SK-N-SH (cell line): ENCODE results near the gene PCP4. TPM values are rescaled to one million over a fixed set of nuclear protein-coding genes. Genes with fewer than 3 reads are reported as not detected.

Source experiments
- CTCF ChIA-PET: fragments of 300-600, 350-600 bp; formaldehyde crosslinking; extraction: SDS; loops from one replicate; lab custom pipeline; 2021; lab: Yijun Ruan, JAX
- POLR2A ChIA-PET: fragments of 350-600 bp; sonication (Branson Sonifier 250); formaldehyde crosslinking; extraction: SDS; loops from one replicate; lab custom pipeline; 2020; ENCODE audit warnings: antibody characterized with exemption, inconsistent platforms; lab: Yijun Ruan, JAX
- DNase-seq: peaks from one replicate; pipeline ENCODE4 v3.0.0; 2012
- H2AFZ ChIP-seq: fragments of 200-600 bp; sonication (generic); 2 replicates; pipeline ENCODE4 v1.8.1; 2016; ENCODE audit warnings: antibody characterized with exemption, mild to moderate bottlenecking, low read depth
- H3F3A ChIP-seq: fragments of 200-600 bp; sonication (generic); replicated peaks from 2 replicates; pipeline ENCODE3; 2016; ENCODE audit warnings: antibody characterized with exemption, mild to moderate bottlenecking; ENCODE audit not compliant: insufficient read depth
- H3K27ac ChIP-seq, 2 experiments: fragments of 200-500 bp in 1 of 2; fragments of 200-600 bp in 1 of 2; sonication (Bioruptor generic) in 1 of 2; sonication (generic), shearing (Covaris generic) in 1 of 2; 2 replicates each; pipeline versions ENCODE4 v1.5.1 to v1.6.1; 2014 to 2016; ENCODE audit warnings: low read depth in 2 of 2, inconsistent platforms in 1 of 2, low read length in 1 of 2, mild to moderate bottlenecking in 1 of 2, mixed read lengths in 1 of 2
- H3K27me3 ChIP-seq: fragments of 200-600 bp; sonication (generic), shearing (Covaris generic); 2 replicates; pipeline ENCODE4 v1.6.1; 2016; ENCODE audit warnings: mixed run types; ENCODE audit not compliant: insufficient read depth
- H3K36me3 ChIP-seq, 2 experiments: fragments of 200-500 bp in 1 of 2; fragments of 200-600 bp in 1 of 2; sonication (Bioruptor generic) in 1 of 2; sonication (generic) in 1 of 2; replicated peaks in 1 of 2; 2 replicates each; pipeline versions ENCODE3 to v1.5.1; 2014 to 2016; ENCODE audit warnings: low read length in 1 of 2, mild to moderate bottlenecking in 1 of 2; ENCODE audit not compliant: insufficient read depth in 2 of 2, control insufficient read depth in 1 of 2
- H3K4me1 ChIP-seq, 2 experiments: fragments of 200-500 bp in 1 of 2; fragments of 200-600 bp in 1 of 2; sonication (Bioruptor generic) in 1 of 2; sonication (generic), shearing (Covaris generic) in 1 of 2; 2 replicates each; pipeline versions ENCODE4 v1.5.1 to v1.6.1; 2014 to 2016; ENCODE audit warnings: low read depth in 1 of 2, low read length in 1 of 2, mixed run types in 1 of 2; ENCODE audit not compliant: insufficient read depth in 2 of 2, control insufficient read depth in 1 of 2
- H3K4me2 ChIP-seq: fragments of 200-600 bp; sonication (generic), shearing (Covaris generic); 2 replicates; pipeline ENCODE4 v1.6.1; 2017; ENCODE audit warnings: mixed run types
- H3K4me3 ChIP-seq, 2 experiments: fragments of 200-500 bp in 1 of 2; fragments of 200-600 bp in 1 of 2; sonication (Bioruptor generic) in 1 of 2; sonication (generic), shearing (Covaris generic) in 1 of 2; 2 replicates each; pipeline versions ENCODE4 v1.5.1 to v1.8.1; 2014 to 2016; ENCODE audit warnings: low read depth in 2 of 2, inconsistent platforms in 1 of 2, low read length in 1 of 2, mild to moderate bottlenecking in 1 of 2, mixed read lengths in 1 of 2, moderate library complexity in 1 of 2
- H3K79me2 ChIP-seq: fragments of 200-600 bp; sonication (generic); 2 replicates; pipeline ENCODE4 v1.8.1; 2017; ENCODE audit warnings: mild to moderate bottlenecking; ENCODE audit not compliant: insufficient read depth
- H3K9ac ChIP-seq: fragments of 200-600 bp; sonication (generic); 2 replicates; pipeline ENCODE4 v1.6.1; 2017; ENCODE audit warnings: mixed run types
- H3K9me2 ChIP-seq: fragments of 200-600 bp; sonication (generic); 2 replicates; pipeline ENCODE4 v1.6.1; 2017; ENCODE audit warnings: mixed run types
- H3K9me3 ChIP-seq: fragments of 200-600 bp; sonication (generic); 2 replicates; pipeline ENCODE4 v1.6.1; 2017; ENCODE audit warnings: mixed run types, mild to moderate bottlenecking, moderate library complexity
- H4K20me1 ChIP-seq: fragments of 200-600 bp; sonication (generic); 2 replicates; pipeline ENCODE4 v1.6.1; 2017; ENCODE audit warnings: mild to moderate bottlenecking, mixed run types; ENCODE audit not compliant: insufficient read depth
- ELF1 ChIP-seq: IDR thresholded peaks from 2 replicates; pipeline ENCODE4 v1.4.0; 2012
- EZH2phosphoT487 ChIP-seq: fragments of 200-600 bp; sonication (generic); IDR thresholded peaks from 2 replicates; pipeline ENCODE4 v1.6.1; 2017; ENCODE audit warnings: low read depth, mixed run types, mild to moderate bottlenecking, antibody characterized with exemption, moderate library complexity, borderline replicate concordance
- FOSL2 ChIP-seq: IDR thresholded peaks from 2 replicates; pipeline ENCODE4 v1.4.0; 2012; ENCODE audit warnings: low read depth, mild to moderate bottlenecking, moderate library complexity, borderline replicate concordance
- GABPA ChIP-seq: IDR thresholded peaks from 2 replicates; pipeline ENCODE4 v1.4.0; 2012; ENCODE audit warnings: low read depth, mild to moderate bottlenecking
- JUND ChIP-seq: IDR thresholded peaks from 2 replicates; pipeline ENCODE4 v1.4.0; 2012
- MEF2A ChIP-seq: IDR thresholded peaks from 2 replicates; pipeline ENCODE4 v1.4.0; 2012; ENCODE audit warnings: low read depth, borderline replicate concordance
- MXI1 ChIP-seq: IDR thresholded peaks from 2 replicates; pipeline ENCODE4 v1.6.1; 2012; ENCODE audit warnings: mild to moderate bottlenecking, low read depth, low read length, improper control_type of control experiment
- POLR2AphosphoS5 ChIP-seq: IDR thresholded peaks from 2 replicates; pipeline ENCODE4 v1.6.1; 2012; ENCODE audit warnings: low read depth, low read length
- SMC3 ChIP-seq: IDR thresholded peaks from 2 replicates; pipeline ENCODE4 v1.6.1; 2012; ENCODE audit warnings: low read depth, low read length, improper control_type of control experiment
- TEAD4 ChIP-seq: IDR thresholded peaks from 2 replicates; pipeline ENCODE4 v1.4.0; 2012; ENCODE audit warnings: mild to moderate bottlenecking, borderline replicate concordance; ENCODE audit not compliant: insufficient read depth
- WGBS: methylation state at CpG from one replicate; pipeline ENCODE4 v1.1.6; 2017; ENCODE audit warnings: low lambda C conversion rate; 5-methylcytosine and 5-hydroxymethylcytosine counted together
- polyA plus RNA-seq, 3 experiments: library from polyadenylated mRNA; depleted of rRNA; stranded (reverse); fragments of >200 nt; gene quantifications; 2 replicates each; pipeline ENCODE4 v1.2.3, GENCODE V29; 2012
- TF ChIP-seq, protein P1 (sequence below): fragments of 200-600 bp; sonication (generic); IDR thresholded peaks from 2 replicates; pipeline ENCODE4 v1.6.1; 2017; ENCODE audit warnings: antibody characterized with exemption, mild to moderate bottlenecking, moderate library complexity
- TF ChIP-seq, protein P2 (sequence below): IDR thresholded peaks from 2 replicates; pipeline ENCODE4 v1.4.0; 2012; ENCODE audit warnings: low read depth, borderline replicate concordance
- TF ChIP-seq, protein P3 (sequence below): fragments of 150-350 bp; IDR thresholded peaks from 2 replicates; pipeline ENCODE4 v1.6.1; 2016; ENCODE audit warnings: mild to moderate bottlenecking, low read depth, low read length
- TF ChIP-seq, protein P4 (sequence below): IDR thresholded peaks from 2 replicates; pipeline ENCODE4; 2012
- TF ChIP-seq, protein P5 (sequence below): IDR thresholded peaks from 2 replicates; pipeline ENCODE4 v1.4.0; 2012; ENCODE audit warnings: low read depth

Gene PCP4
- polyA plus RNA-seq, 1 of the 3 experiments (the other 2 are of a cell fraction): not detected

DNA sequence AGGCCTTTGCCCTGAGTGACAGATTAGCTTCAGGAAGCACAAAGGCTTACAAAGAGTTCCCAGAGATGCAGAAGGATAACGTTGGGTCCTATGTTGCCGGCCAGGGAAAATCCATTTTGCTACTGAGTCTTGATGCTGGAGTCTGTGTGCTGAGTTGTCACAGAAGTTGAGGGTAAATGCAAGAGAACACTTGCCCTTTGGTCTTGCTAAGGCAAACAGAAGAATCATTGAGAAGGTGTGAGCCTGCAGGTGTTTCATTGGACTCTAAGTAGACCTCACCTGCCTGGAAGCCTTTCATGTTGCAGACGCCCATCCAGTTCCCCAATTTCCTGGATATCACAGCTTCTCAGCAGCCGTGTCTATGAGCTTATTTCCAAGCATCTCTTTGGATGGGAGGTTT is 105.2 kb downstream of the PCP4 start:
- no peaks in the 10 kb centered on the region for H3K4me1 ChIP-seq
- CTCF ChIA-PET: no interaction called here
- H3K9me3 ChIP-seq: no peaks in the 10 kb centered on the region
- H3K79me2 ChIP-seq: no peaks in the 10 kb centered on the region
- H3K9ac ChIP-seq: no peak overlapping the region
- no peaks in the 10 kb centered on the region for H3K27me3 ChIP-seq
- POLR2A ChIA-PET: no interaction called here
- 38% methylated on average over 4 of the region's 4 CpGs for WGBS
- no peak overlapping the region for H3K27ac ChIP-seq
- no peak overlapping the region for H3K4me3 ChIP-seq
- no peaks in the 10 kb centered on the region for H4K20me1 ChIP-seq
- H3K4me2 ChIP-seq: no peak overlapping the region
- TF ChIP-seq, protein P1, sequence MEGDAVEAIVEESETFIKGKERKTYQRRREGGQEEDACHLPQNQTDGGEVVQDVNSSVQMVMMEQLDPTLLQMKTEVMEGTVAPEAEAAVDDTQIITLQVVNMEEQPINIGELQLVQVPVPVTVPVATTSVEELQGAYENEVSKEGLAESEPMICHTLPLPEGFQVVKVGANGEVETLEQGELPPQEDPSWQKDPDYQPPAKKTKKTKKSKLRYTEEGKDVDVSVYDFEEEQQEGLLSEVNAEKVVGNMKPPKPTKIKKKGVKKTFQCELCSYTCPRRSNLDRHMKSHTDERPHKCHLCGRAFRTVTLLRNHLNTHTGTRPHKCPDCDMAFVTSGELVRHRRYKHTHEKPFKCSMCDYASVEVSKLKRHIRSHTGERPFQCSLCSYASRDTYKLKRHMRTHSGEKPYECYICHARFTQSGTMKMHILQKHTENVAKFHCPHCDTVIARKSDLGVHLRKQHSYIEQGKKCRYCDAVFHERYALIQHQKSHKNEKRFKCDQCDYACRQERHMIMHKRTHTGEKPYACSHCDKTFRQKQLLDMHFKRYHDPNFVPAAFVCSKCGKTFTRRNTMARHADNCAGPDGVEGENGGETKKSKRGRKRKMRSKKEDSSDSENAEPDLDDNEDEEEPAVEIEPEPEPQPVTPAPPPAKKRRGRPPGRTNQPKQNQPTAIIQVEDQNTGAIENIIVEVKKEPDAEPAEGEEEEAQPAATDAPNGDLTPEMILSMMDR: no peak
- TF ChIP-seq FOSL2: no peak
- TF ChIP-seq, protein P2, sequence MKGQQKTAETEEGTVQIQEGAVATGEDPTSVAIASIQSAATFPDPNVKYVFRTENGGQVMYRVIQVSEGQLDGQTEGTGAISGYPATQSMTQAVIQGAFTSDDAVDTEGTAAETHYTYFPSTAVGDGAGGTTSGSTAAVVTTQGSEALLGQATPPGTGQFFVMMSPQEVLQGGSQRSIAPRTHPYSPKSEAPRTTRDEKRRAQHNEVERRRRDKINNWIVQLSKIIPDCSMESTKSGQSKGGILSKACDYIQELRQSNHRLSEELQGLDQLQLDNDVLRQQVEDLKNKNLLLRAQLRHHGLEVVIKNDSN: no peak
- TF ChIP-seq, protein P3, sequence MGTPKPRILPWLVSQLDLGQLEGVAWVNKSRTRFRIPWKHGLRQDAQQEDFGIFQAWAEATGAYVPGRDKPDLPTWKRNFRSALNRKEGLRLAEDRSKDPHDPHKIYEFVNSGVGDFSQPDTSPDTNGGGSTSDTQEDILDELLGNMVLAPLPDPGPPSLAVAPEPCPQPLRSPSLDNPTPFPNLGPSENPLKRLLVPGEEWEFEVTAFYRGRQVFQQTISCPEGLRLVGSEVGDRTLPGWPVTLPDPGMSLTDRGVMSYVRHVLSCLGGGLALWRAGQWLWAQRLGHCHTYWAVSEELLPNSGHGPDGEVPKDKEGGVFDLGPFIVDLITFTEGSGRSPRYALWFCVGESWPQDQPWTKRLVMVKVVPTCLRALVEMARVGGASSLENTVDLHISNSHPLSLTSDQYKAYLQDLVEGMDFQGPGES: no peak
- no peak for TF ChIP-seq JUND
- TF ChIP-seq TEAD4: no peak
- TF ChIP-seq GABPA: no peak
- no peak for TF ChIP-seq MXI1
- TF ChIP-seq, protein P4, sequence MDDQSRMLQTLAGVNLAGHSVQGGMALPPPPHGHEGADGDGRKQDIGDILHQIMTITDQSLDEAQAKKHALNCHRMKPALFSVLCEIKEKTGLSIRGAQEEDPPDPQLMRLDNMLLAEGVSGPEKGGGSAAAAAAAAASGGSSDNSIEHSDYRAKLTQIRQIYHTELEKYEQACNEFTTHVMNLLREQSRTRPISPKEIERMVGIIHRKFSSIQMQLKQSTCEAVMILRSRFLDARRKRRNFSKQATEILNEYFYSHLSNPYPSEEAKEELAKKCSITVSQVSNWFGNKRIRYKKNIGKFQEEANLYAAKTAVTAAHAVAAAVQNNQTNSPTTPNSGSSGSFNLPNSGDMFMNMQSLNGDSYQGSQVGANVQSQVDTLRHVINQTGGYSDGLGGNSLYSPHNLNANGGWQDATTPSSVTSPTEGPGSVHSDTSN: no peak
- TF ChIP-seq, protein P5, sequence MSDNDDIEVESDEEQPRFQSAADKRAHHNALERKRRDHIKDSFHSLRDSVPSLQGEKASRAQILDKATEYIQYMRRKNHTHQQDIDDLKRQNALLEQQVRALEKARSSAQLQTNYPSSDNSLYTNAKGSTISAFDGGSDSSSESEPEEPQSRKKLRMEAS: no peak
- TF ChIP-seq ELF1: no peak
- no peak for TF ChIP-seq MEF2A
- no peak for TF ChIP-seq EZH2phosphoT487
- TF ChIP-seq POLR2AphosphoS5: no peak
- TF ChIP-seq SMC3: no peak
- H3K9me2 ChIP-seq: no peaks in the 10 kb centered on the region
- no peak overlapping the region for H2AFZ ChIP-seq
- DNase-seq: no peak
- no peaks in the 10 kb centered on the region for H3F3A ChIP-seq
- no peaks in the 10 kb centered on the region for H3K36me3 ChIP-seq
